CD14-positive monocyte (primary cell): ENCODE results near the gene SMARCAL1. TPM values are rescaled to one million over a fixed set of nuclear protein-coding genes. Genes with fewer than 3 reads are reported as not detected.

Experiments
- DNase-seq, 3 donors: peaks; one replicate each; pipeline ENCODE4 v3.0.0-alpha.2; 2011 to 2022
- H2AFZ ChIP-seq: 2 replicates; pipeline ENCODE4 v1.6.0; 2012; ENCODE audit warnings: mild to moderate bottlenecking, low read depth, low read length, inconsistent platforms; ENCODE audit not compliant: insufficient read depth, poor library complexity, severe bottlenecking
- H3K27ac ChIP-seq, 2 donors: 1 replicate in 1 of 2; 2 replicates in 1 of 2; pipeline ENCODE4 v1.5.1; 2012 to 2013; ENCODE audit warnings: low read length in 2 of 2, control low read depth in 1 of 2, inconsistent platforms in 1 of 2, low read depth in 1 of 2, mild to moderate bottlenecking in 1 of 2
- H3K27me3 ChIP-seq, 2 donors: one replicate each; pipeline versions ENCODE4 v1.6.0 to v1.6.1; 2011 to 2013; ENCODE audit warnings: low read length in 2 of 2; ENCODE audit not compliant: control insufficient read depth in 2 of 2, insufficient read depth in 2 of 2
- H3K36me3 ChIP-seq, 2 donors: replicated peaks in 1 of 2; 1 replicate in 1 of 2; 2 replicates in 1 of 2; pipeline versions ENCODE4 v1.5.1 to v1.6.1; 2012 to 2013; ENCODE audit warnings: low read length in 2 of 2, control low read depth in 1 of 2, inconsistent platforms in 1 of 2, mild to moderate bottlenecking in 1 of 2; ENCODE audit not compliant: insufficient read depth in 2 of 2, control insufficient read depth in 1 of 2
- H3K4me1 ChIP-seq, 2 donors: 1 replicate in 1 of 2; 2 replicates in 1 of 2; pipeline versions ENCODE4 v1.5.1 to v1.6.1; 2012 to 2013; ENCODE audit warnings: low read length in 2 of 2, control low read depth in 1 of 2, inconsistent platforms in 1 of 2, mild to moderate bottlenecking in 1 of 2, moderate library complexity in 1 of 2; ENCODE audit not compliant: insufficient read depth in 2 of 2, control insufficient read depth in 1 of 2
- H3K4me2 ChIP-seq: replicated peaks from 2 replicates; pipeline ENCODE3; 2012; ENCODE audit warnings: low read length, moderate library complexity, mild to moderate bottlenecking; ENCODE audit not compliant: poor library complexity, severe bottlenecking; ENCODE audit errors: extremely low read depth
- H3K4me3 ChIP-seq, 3 experiments: fragments of 200-600 bp in 1 of 3; sonication (generic) in 1 of 3; replicated peaks in 1 of 3; 1 replicate in 2 of 3; 2 replicates in 1 of 3; pipeline ENCODE4 v1.5.1; 2011 to 2013; ENCODE audit warnings: low read length in 3 of 3, mild to moderate bottlenecking in 3 of 3, control low read depth in 2 of 3, low read depth in 2 of 3, inconsistent platforms in 1 of 3, moderate library complexity in 1 of 3
- H3K79me2 ChIP-seq: 2 replicates; pipeline ENCODE4 v1.6.0; 2012; ENCODE audit warnings: mild to moderate bottlenecking, control low read depth, inconsistent platforms, low read length, moderate library complexity; ENCODE audit not compliant: insufficient read depth
- H3K9ac ChIP-seq: 2 replicates; pipeline ENCODE4 v1.6.0; 2017; ENCODE audit warnings: low read length, mild to moderate bottlenecking; ENCODE audit not compliant: insufficient read depth, poor library complexity, severe bottlenecking
- H3K9me3 ChIP-seq, 2 donors: replicated peaks in 1 of 2; 1 replicate in 1 of 2; 2 replicates in 1 of 2; pipeline versions ENCODE4 v1.5.1 to v1.6.1; 2012 to 2013; ENCODE audit warnings: low read length in 2 of 2, control low read depth in 1 of 2; ENCODE audit not compliant: control insufficient read depth in 1 of 2, insufficient read depth in 1 of 2
- H4K20me1 ChIP-seq: 2 replicates; pipeline ENCODE4 v1.6.0; 2012; ENCODE audit warnings: mild to moderate bottlenecking, low read length, control low read depth, moderate library complexity; ENCODE audit not compliant: insufficient read depth
- H3K27ac Mint-ChIP-seq, 7 donors: one replicate each; pipeline ENCODE4 v1.8.0; 2020; ENCODE audit warnings: mild to moderate bottlenecking in 7 of 7, mixed read lengths in 7 of 7, moderate library complexity in 6 of 7, inconsistent platforms in 2 of 7
- H3K27me3 Mint-ChIP-seq, 3 donors: one replicate each; pipeline ENCODE4 v1.8.0; 2021 to 2022; ENCODE audit warnings: low read depth in 3 of 3, mild to moderate bottlenecking in 3 of 3, mixed read lengths in 3 of 3, moderate library complexity in 3 of 3, inconsistent platforms in 1 of 3
- H3K36me3 Mint-ChIP-seq, 2 donors: one replicate each; pipeline ENCODE4 v1.8.0; 2020; ENCODE audit warnings: mixed read lengths in 2 of 2, inconsistent platforms in 1 of 2, mild to moderate bottlenecking in 1 of 2
- H3K4me1 Mint-ChIP-seq: one replicate; pipeline ENCODE4 v1.8.0; 2020; ENCODE audit warnings: mild to moderate bottlenecking, mixed read lengths
- H3K4me3 Mint-ChIP-seq, 2 donors: one replicate each; pipeline ENCODE4 v1.8.0; 2020; ENCODE audit warnings: mild to moderate bottlenecking in 2 of 2, mixed read lengths in 2 of 2, moderate library complexity in 1 of 2
- H3K9me3 Mint-ChIP-seq, 7 donors: one replicate each; pipeline ENCODE4 v1.8.0; 2020 to 2022; ENCODE audit warnings: mixed read lengths in 7 of 7, mild to moderate bottlenecking in 6 of 7, moderate library complexity in 6 of 7, inconsistent platforms in 2 of 7
- WGBS: methylation state at CpG from one replicate; pipeline ENCODE4 v1.1.5; 2013; ENCODE audit warnings: missing lambda C conversion rate; ENCODE audit not compliant: insufficient coverage; 5-methylcytosine and 5-hydroxymethylcytosine counted together
- intact Hi-C, 2 donors: fragments of 100-400 bp; cut with micrococcal nuclease; formaldehyde crosslinking; loops; one replicate each; pipeline versions ENCODE4 v1.15.0 to v1.15.1; 2023
- polyA plus RNA-seq, 3 donors: library from polyadenylated mRNA; depleted of rRNA in 1 of 3; unstranded in 2 of 3; stranded (reverse) in 1 of 3; fragments of 300-500 nt in 2 of 3; fragments of >200 nt in 1 of 3; fragmentation: Illumina TruSeq in 2 of 3; gene quantifications; 1 replicate in 2 of 3; 2 replicates in 1 of 3; pipeline ENCODE4 v1.2.3, GENCODE V29; 2012 to 2021
- TF ChIP-seq, protein P1 (sequence below): fragments of 200-600 bp; IDR thresholded peaks from one replicate; pipeline ENCODE4 v1.8.0; 2022; ENCODE audit warnings: antibody characterized with exemption, mild to moderate bottlenecking

The SMARCAL1 gene
- polyA plus RNA-seq, 3 donors: 10.5 to 13.3 (median 11.5) TPM

DNA sequence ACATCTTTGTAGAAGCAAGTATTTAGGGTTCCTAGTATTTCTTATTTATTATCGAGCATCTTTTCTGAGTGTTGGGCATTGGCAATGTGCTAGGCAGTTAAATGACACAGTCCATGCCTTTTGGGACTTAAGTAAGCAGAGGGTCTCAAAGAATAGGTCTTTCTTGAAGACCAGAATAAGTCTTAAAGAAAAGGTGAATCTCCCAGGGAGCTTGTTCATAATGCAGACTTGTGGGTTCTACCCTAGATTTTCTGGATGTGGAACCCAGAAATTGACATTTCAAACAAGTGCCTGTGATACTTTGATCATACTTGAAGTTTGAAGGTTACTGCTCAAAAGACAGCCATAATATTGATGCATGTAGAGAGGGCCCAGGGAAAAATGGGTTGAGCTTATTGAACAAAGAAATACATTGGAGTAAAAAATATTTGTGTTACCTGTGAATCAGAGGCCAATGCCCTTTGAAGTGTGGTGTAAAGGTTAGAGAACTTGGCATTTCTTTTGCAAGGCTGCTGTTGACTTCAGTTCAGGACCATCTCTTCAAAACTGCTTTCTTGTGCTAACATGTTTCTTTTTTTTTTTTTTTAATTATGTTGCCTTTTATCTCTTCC, 110.7 kb downstream of the SMARCAL1 start:
- intact Hi-C loops: no loop called here
- H3K9me3 ChIP-seq: no peaks in the 10 kb centered on the region
- 78% methylated on average over 1 of the region's 1 CpG for WGBS
- Mint-ChIP-seq H3K9me3 (peaks cover 0 to 7% (median 0%) of the 10 kb centered on the region in 7 donors), H3K4me3 (no peak overlapping the region), H3K27me3 (peaks cover 2 to 3% (median 2%) of the 10 kb centered on the region in 3 donors), H3K4me1 (no peaks in the 10 kb centered on the region), H3K27ac (no peak overlapping the region), H3K36me3 (no peaks in the 10 kb centered on the region)
- H3K9ac ChIP-seq: no peak overlapping the region
- no peak overlapping the region for H2AFZ ChIP-seq
- no peaks in the 10 kb centered on the region for H4K20me1 ChIP-seq
- no peaks in the 10 kb centered on the region for H3K27me3 ChIP-seq
- no peaks in the 10 kb centered on the region for H3K4me1 ChIP-seq
- H3K4me2 ChIP-seq: no peak overlapping the region
- no peaks in the 10 kb centered on the region for H3K79me2 ChIP-seq
- no peaks in the 10 kb centered on the region for H3K36me3 ChIP-seq
- no peak for DNase-seq
- no peak overlapping the region for H3K27ac ChIP-seq
- no peak overlapping the region for H3K4me3 ChIP-seq
- TF ChIP-seq, protein P1, sequence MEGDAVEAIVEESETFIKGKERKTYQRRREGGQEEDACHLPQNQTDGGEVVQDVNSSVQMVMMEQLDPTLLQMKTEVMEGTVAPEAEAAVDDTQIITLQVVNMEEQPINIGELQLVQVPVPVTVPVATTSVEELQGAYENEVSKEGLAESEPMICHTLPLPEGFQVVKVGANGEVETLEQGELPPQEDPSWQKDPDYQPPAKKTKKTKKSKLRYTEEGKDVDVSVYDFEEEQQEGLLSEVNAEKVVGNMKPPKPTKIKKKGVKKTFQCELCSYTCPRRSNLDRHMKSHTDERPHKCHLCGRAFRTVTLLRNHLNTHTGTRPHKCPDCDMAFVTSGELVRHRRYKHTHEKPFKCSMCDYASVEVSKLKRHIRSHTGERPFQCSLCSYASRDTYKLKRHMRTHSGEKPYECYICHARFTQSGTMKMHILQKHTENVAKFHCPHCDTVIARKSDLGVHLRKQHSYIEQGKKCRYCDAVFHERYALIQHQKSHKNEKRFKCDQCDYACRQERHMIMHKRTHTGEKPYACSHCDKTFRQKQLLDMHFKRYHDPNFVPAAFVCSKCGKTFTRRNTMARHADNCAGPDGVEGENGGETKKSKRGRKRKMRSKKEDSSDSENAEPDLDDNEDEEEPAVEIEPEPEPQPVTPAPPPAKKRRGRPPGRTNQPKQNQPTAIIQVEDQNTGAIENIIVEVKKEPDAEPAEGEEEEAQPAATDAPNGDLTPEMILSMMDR: no peak

DNA sequence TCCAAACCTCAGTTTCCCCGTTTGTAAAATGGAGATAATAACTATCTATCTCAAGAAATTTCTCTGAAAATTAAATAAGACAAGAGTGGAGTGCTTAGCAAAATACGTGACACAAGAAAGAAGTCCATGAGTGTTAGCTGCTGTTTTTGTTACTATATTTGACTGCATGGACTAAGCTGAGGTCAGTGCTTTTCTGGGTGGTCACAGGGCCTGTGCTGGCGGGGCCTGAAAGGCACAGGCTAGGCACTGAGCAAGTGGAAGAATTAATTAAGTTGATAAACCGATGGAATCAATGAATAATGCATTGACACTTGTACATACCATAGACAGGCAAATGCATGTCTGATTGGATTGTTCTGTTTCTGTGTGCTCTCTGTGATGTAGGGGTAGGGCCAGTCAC, 113.7 kb downstream of the SMARCAL1 start:
- Histone ChIP-seq H3K79me2 (no peaks in the 10 kb centered on the region), H3K36me3 (no peaks in the 10 kb centered on the region), H3K27me3 (no peaks in the 10 kb centered on the region), H2AFZ (no peak overlapping the region), H3K9ac (no peak overlapping the region), H4K20me1 (no peaks in the 10 kb centered on the region), H3K4me2 (no peak overlapping the region), H3K4me1 (no peaks in the 10 kb centered on the region), H3K4me3 (no peak overlapping the region), H3K27ac (no peak overlapping the region), H3K9me3 (no peaks in the 10 kb centered on the region)
- Mint-ChIP-seq H3K4me1 (no peaks in the 10 kb centered on the region), H3K9me3 (peaks cover 0 to 7% (median 0%) of the 10 kb centered on the region in 7 donors), H3K4me3 (no peak overlapping the region), H3K36me3 (no peaks in the 10 kb centered on the region), H3K27me3 (peaks cover 0 to 3% (median 2%) of the 10 kb centered on the region in 3 donors), H3K27ac (no peak overlapping the region)
- 100% methylated on average over 2 of the region's 4 CpGs for WGBS
- TF ChIP-seq, protein P1: no peak
- no peak for DNase-seq
- intact Hi-C loops: no loop called here
